Uterus (tissue), 4 donors: ENCODE results near the gene DDX19B. TPM values are rescaled to one million over a fixed set of nuclear protein-coding genes. Genes with fewer than 3 reads are reported as not detected.

Source experiments
- DNase-seq, 2 donors: peaks; one replicate each; pipeline ENCODE4 v3.0.0-alpha.2; 2019 to 2020
- H3K27ac ChIP-seq, 2 donors: fragments of 200-600 bp; sonication (generic); 1 replicate in 1 of 2; 2 replicates in 1 of 2; pipeline ENCODE4 v1.5.1; 2016 to 2018
- H3K27me3 ChIP-seq, 2 donors: fragments of 200-600 bp; sonication (generic); one replicate each; pipeline ENCODE4 v1.5.1; 2018 to 2019; ENCODE audit warnings: control low read depth in 1 of 2
- H3K36me3 ChIP-seq, 2 donors: fragments of 200-600 bp; sonication (generic); one replicate each; pipeline ENCODE4 v1.5.1; 2019; ENCODE audit warnings: control low read depth in 1 of 2
- H3K4me1 ChIP-seq, 2 donors: fragments of 200-600 bp; sonication (generic); one replicate each; pipeline ENCODE4 v1.5.1; 2018 to 2019; ENCODE audit warnings: control low read depth in 1 of 2
- H3K4me3 ChIP-seq, 2 donors: fragments of 200-600 bp; sonication (generic); 1 replicate in 1 of 2; 2 replicates in 1 of 2; pipeline ENCODE4 v1.5.1; 2018 to 2019; ENCODE audit warnings: mild to moderate bottlenecking in 1 of 2
- H3K9me3 ChIP-seq, 2 donors: fragments of 200-600 bp; sonication (generic); one replicate each; pipeline ENCODE4 v1.5.1; 2019; ENCODE audit warnings: control low read depth in 1 of 2
- POLR2A ChIP-seq, 2 donors: fragments of 450-650 bp; IDR thresholded peaks; one replicate each; pipeline ENCODE4 v1.6.1; 2016; ENCODE audit warnings: antibody characterized with exemption in 2 of 2, mild to moderate bottlenecking in 1 of 2, moderate library complexity in 1 of 2
- intact Hi-C: fragments of 100-400 bp; cut with DNase I; formaldehyde crosslinking; loops from one replicate; pipeline ENCODE4 v1.15.1; 2023; ENCODE audit warnings: low total_unique reads
- total RNA-seq, 4 donors: library from RNA; depleted of rRNA in 3 of 4; stranded (reverse); fragments of >200 nt in 3 of 4; gene quantifications; one replicate each; pipeline versions ENCODE4 v1.1.0 to v1.2.4, GENCODE V29; 2014 to 2023
- TF ChIP-seq, protein P1 (sequence below), 4 experiments: fragments of 200-600 bp in 2 of 4; fragments of 450-650 bp in 2 of 4; sonication (generic) in 2 of 4; IDR thresholded peaks; one replicate each; pipeline ENCODE4 v1.5.1; 2016 to 2019; ENCODE audit warnings: antibody characterized with exemption in 4 of 4, mild to moderate bottlenecking in 2 of 4, moderate library complexity in 1 of 4
- donor health status: DM: yes; HTN: yes; CAD: no.

DDX19B gene
- total RNA-seq, 4 donors from 2014 or later, result 10.6 to 77.6 (median 25.4) TPM

DNA sequence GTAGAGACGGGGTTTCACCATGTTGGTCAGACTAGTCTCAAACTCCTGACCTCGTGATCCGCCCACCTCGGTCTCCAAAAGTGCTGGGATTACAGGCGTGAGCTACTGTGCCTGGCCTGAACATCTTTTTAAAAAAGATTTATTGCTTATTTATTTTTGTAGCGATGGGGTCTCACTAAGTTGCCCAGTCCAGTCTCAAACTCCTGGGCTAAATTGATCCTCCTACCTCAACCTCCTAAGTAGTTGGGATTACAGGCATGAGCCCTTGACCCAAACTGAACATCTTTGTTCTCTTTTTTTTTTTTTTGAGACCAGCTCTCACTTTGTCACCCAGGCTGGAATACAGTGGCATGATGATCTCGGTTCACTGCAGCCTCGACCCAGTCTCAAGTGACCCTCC, 75.2 kb downstream of the DDX19B start:
- H3K4me1 ChIP-seq, result no peaks in the 10 kb centered on the region
- no peaks in the 10 kb centered on the region for H3K36me3 ChIP-seq
- DNase-seq, result no peak
- intact Hi-C loops, result no loop called here
- no peak overlapping the region for H3K27ac ChIP-seq
- TF ChIP-seq, protein P1, sequence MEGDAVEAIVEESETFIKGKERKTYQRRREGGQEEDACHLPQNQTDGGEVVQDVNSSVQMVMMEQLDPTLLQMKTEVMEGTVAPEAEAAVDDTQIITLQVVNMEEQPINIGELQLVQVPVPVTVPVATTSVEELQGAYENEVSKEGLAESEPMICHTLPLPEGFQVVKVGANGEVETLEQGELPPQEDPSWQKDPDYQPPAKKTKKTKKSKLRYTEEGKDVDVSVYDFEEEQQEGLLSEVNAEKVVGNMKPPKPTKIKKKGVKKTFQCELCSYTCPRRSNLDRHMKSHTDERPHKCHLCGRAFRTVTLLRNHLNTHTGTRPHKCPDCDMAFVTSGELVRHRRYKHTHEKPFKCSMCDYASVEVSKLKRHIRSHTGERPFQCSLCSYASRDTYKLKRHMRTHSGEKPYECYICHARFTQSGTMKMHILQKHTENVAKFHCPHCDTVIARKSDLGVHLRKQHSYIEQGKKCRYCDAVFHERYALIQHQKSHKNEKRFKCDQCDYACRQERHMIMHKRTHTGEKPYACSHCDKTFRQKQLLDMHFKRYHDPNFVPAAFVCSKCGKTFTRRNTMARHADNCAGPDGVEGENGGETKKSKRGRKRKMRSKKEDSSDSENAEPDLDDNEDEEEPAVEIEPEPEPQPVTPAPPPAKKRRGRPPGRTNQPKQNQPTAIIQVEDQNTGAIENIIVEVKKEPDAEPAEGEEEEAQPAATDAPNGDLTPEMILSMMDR (IDR thresholded peaks at IDR 0.05), result no peak
- TF ChIP-seq POLR2A (IDR thresholded peaks at IDR 0.05), result no peak
- no peaks in the 10 kb centered on the region for H3K27me3 ChIP-seq
- H3K9me3 ChIP-seq, result no peaks in the 10 kb centered on the region
- H3K4me3 ChIP-seq, result no peak overlapping the region

DNA sequence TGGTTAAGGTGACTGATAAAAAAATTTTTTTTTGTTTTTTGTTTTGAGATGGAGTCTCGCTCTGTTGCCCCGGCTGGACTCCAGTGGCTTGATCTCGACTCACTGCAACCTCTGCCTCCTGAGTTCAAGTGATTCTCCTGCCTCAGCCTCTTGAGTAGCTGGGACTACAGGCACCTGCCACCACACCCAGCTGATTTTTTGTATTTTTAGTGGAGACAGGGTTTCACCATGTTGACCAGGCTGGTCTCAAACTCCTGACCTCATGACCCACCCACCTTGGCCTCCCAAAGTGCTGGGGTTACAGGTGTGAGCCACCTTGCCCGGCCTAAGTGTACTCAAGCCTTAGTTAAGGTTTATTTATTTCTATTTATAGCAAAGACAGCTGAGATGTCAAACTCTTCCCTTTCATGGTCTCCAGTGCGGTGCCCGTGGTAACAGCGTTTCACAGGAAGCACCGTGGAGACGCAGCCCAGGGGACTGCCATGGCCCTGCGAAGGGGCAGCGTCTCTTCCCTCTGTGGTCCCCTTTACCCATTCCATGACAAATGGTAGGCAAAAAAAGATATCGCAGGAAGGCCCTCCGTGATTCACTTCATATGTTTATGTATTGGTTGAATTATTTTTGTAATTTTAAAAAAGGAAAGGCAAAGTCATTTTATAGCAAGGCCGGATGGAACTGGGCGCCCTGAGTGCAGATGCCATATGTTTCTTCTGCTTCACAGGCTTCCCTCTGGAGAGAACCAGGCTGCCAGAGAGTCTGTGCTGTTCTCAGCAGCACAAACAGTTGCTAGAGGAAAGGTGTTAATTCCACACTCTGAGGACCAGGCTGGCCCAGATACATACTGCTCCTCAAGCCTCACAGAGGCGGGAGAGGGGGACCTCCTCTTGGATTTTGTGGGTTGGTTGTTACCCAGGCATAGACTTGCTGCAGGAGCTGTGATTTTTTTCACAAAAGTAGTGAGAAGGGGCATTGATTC, 76.9 kb downstream of the DDX19B start:
- intact Hi-C loops, result no loop called here
- Histone ChIP-seq H3K27me3 (no peaks in the 10 kb centered on the region), H3K27ac (no peak overlapping the region), H3K4me3 (no peak overlapping the region), H3K4me1 (no peaks in the 10 kb centered on the region), H3K9me3 (no peaks in the 10 kb centered on the region), H3K36me3 (no peaks in the 10 kb centered on the region)
- TF ChIP-seq POLR2A (IDR thresholded peaks at IDR 0.05), result no peak
- TF ChIP-seq, protein P1 (IDR thresholded peaks at IDR 0.05), result no peak
- DNase-seq, result no peak

DNA sequence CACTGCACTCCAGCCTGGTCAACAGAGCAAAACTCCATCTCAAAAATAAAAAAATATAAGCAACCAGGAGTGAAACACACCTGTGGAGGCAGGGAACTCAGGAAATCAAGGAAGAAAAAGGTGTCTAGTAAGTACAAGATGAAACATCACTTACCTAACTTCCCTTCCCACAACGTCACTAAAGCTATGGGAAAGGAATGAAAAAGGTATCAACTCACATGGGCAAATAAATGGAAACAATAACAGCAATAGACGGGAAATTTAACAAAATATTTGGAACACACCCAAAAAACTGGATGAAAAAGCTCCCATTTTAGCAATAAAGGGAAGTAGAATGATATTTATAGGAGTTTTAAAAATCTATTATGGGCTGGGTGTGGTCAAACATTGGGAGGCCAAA, 78.8 kb downstream of the DDX19B start:
- intact Hi-C loops, result no loop called here
- DNase-seq, result no peak
- TF ChIP-seq, protein P1 (IDR thresholded peaks at IDR 0.05), result no peak
- no peak for TF ChIP-seq POLR2A (IDR thresholded peaks at IDR 0.05)
- Histone ChIP-seq H3K9me3 (no peaks in the 10 kb centered on the region), H3K4me1 (no peaks in the 10 kb centered on the region), H3K27me3 (no peaks in the 10 kb centered on the region), H3K36me3 (no peaks in the 10 kb centered on the region), H3K4me3 (no peak overlapping the region), H3K27ac (no peak overlapping the region)

DNA sequence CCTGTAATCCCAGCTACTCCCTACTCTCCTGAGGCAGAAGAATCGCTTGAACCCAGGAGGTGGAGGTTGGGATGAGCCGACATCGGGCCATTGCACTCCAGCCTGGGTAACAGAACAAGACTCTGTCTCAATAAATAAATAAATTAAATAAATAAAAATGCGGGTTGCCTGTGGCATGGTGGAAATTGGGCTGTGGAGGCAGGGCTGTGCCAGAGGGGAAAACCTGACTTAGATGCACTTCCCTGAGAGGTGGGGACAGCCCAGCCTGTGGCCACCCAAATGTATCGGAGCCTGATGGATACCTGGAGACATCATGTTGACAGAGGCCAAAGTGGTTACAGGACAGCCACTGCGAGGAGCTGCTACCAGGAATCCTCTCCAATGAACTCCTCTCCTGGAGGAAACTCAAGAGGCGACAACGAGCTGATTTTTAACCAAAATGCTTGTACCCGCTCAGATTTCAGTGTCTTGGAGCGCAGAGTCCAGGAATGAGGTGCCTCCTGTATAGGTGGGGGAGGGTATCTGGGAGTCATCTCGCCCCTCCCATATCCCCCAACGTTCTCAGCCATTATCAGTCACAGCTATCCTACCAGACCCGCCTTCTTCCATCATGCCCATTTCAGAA, 80.0 kb downstream of the DDX19B start:
- Histone ChIP-seq H3K36me3 (no peaks in the 10 kb centered on the region), H3K27me3 (no peaks in the 10 kb centered on the region), H3K4me1 (no peaks in the 10 kb centered on the region), H3K9me3 (no peaks in the 10 kb centered on the region), H3K4me3 (no peak overlapping the region), H3K27ac (no peak overlapping the region)
- TF ChIP-seq, protein P1 (IDR thresholded peaks at IDR 0.05), result no peak
- TF ChIP-seq POLR2A (IDR thresholded peaks at IDR 0.05), result no peak
- intact Hi-C loops, result no loop called here
- no peak for DNase-seq
